Glutamatergic neuron (in vitro differentiated cells): ENCODE measurements around the gene PAH. TPM values are rescaled to one million over a fixed set of nuclear protein-coding genes. Genes with fewer than 3 reads are reported as not detected.

ENCODE experiments used
- DNase-seq: peaks from one replicate; pipeline ENCODE4 v3.0.0; 2022
- H3K27ac Mint-ChIP-seq: one replicate; pipeline ENCODE4 v1.8.0; 2020; ENCODE audit warnings: mild to moderate bottlenecking, mixed read lengths, inconsistent platforms; ENCODE audit not compliant: unreplicated experiment
- H3K27me3 Mint-ChIP-seq: one replicate; pipeline ENCODE4 v1.8.0; 2020; ENCODE audit warnings: mild to moderate bottlenecking, moderate library complexity, mixed read lengths, inconsistent platforms; ENCODE audit not compliant: unreplicated experiment
- H3K36me3 Mint-ChIP-seq: one replicate; pipeline ENCODE4 v1.8.0; 2020; ENCODE audit warnings: mild to moderate bottlenecking, mixed read lengths, inconsistent platforms; ENCODE audit not compliant: unreplicated experiment
- H3K4me1 Mint-ChIP-seq: one replicate; pipeline ENCODE4 v1.8.0; 2020; ENCODE audit warnings: mild to moderate bottlenecking, low read depth, mixed read lengths, inconsistent platforms; ENCODE audit not compliant: unreplicated experiment
- H3K4me3 Mint-ChIP-seq: one replicate; pipeline ENCODE4 v1.8.0; 2020; ENCODE audit warnings: mild to moderate bottlenecking, mixed read lengths, inconsistent platforms; ENCODE audit not compliant: unreplicated experiment
- H3K9me3 Mint-ChIP-seq: one replicate; pipeline ENCODE4 v1.8.0; 2020; ENCODE audit warnings: mild to moderate bottlenecking, moderate library complexity, mixed read lengths, inconsistent platforms; ENCODE audit not compliant: unreplicated experiment
- total RNA-seq: library from RNA; stranded (reverse); fragmentation: NEBNext Ultra II Directional; extraction: Animal tissue kit (Norgen Biotek cat#: 25700); gene quantifications from one replicate; pipeline ENCODE4 v1.2.1, GENCODE V29; 2021; ENCODE audit not compliant: unreplicated experiment
- TF ChIP-seq, protein P1 (sequence below): fragments of 200-600 bp; sonication (generic); IDR thresholded peaks from one replicate; pipeline ENCODE4 v1.5.0; 2021; ENCODE audit not compliant: partially characterized antibody, unreplicated experiment

The PAH gene
- total RNA-seq, 1 donor from 2014 or later = not detected

DNA sequence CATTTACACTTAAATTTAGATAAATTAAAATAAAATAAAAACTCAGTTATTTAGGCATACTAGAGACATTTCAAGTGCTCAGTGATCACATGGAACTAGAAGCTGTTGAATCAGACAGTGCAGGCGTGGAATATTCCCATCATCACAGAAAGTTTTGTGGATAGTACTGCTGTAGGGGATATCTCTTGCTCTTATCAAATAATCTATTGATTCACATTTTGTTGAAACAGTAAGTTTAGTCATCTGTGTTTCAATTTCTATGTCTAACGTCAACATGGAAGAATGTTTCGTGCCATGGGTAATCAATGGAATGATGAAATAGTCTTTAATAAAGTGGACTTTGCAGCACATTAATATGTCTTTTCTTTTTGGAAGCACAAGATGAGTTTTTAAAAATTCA is 108.6 kb downstream of the PAH start:
- Mint-ChIP-seq H3K9me3 (no peaks in the 10 kb centered on the region), H3K4me1 (peaks cover 2% of the 10 kb centered on the region), H3K36me3 (no peaks in the 10 kb centered on the region), H3K27ac (no peak overlapping the region), H3K4me3 (no peak overlapping the region), H3K27me3 (no peaks in the 10 kb centered on the region)
- TF ChIP-seq, protein P1, sequence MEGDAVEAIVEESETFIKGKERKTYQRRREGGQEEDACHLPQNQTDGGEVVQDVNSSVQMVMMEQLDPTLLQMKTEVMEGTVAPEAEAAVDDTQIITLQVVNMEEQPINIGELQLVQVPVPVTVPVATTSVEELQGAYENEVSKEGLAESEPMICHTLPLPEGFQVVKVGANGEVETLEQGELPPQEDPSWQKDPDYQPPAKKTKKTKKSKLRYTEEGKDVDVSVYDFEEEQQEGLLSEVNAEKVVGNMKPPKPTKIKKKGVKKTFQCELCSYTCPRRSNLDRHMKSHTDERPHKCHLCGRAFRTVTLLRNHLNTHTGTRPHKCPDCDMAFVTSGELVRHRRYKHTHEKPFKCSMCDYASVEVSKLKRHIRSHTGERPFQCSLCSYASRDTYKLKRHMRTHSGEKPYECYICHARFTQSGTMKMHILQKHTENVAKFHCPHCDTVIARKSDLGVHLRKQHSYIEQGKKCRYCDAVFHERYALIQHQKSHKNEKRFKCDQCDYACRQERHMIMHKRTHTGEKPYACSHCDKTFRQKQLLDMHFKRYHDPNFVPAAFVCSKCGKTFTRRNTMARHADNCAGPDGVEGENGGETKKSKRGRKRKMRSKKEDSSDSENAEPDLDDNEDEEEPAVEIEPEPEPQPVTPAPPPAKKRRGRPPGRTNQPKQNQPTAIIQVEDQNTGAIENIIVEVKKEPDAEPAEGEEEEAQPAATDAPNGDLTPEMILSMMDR = no peak
- no peak for DNase-seq

DNA sequence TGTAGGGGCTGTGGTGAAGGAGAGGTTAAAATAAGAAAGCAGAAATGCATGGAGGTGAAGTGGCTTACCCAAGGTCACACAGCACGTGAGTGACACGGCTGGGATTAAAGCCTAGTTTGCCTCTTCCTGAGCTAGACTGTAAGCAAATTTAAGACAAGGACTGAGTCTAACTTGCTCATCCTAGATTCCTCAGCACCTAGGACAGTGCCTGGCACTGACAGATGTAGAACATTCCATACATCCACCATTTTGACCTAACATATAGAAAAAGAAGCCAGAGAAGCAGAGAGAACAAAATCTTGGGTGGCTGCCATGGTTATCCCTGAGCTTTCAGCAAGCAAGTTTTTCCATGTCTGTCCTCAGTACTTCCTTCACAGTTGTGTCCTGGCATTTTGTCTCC is 110.5 kb downstream of the PAH start:
- Mint-ChIP-seq H3K9me3 (peaks cover 2% of the 10 kb centered on the region), H3K4me1 (peaks cover 2% of the 10 kb centered on the region), H3K36me3 (no peaks in the 10 kb centered on the region), H3K27me3 (no peaks in the 10 kb centered on the region), H3K27ac (no peak overlapping the region), H3K4me3 (no peak overlapping the region)
- TF ChIP-seq, protein P1 = no peak
- DNase-seq = no peak

DNA sequence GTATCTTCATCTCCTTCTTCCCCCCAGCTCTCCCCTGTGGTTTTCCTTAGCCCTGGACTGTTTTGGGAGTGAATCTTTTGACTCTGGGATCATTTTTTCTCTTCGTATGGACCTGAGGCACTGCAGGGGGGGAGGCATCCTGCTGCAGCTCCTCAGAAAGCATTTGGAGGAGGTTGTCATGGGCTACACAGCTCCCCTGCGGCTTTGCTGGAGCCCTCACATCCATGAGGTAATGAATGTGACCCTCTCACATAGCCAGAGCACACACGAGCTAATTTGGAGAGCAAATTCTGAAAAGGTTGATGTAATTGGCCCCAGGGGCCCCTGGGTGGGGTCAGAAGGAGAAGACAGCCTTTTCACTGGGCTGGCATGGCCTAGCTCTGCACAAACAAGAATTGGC is 110.9 kb downstream of the PAH start:
- no peak overlapping the region for H3K27ac Mint-ChIP-seq
- TF ChIP-seq, protein P1 = no peak
- no peak overlapping the region for H3K4me3 Mint-ChIP-seq
- H3K27me3 Mint-ChIP-seq = no peaks in the 10 kb centered on the region
- peaks cover 2% of the 10 kb centered on the region for H3K9me3 Mint-ChIP-seq
- H3K36me3 Mint-ChIP-seq = no peaks in the 10 kb centered on the region
- DNase-seq = no peak
- H3K4me1 Mint-ChIP-seq = peaks cover 2% of the 10 kb centered on the region

DNA sequence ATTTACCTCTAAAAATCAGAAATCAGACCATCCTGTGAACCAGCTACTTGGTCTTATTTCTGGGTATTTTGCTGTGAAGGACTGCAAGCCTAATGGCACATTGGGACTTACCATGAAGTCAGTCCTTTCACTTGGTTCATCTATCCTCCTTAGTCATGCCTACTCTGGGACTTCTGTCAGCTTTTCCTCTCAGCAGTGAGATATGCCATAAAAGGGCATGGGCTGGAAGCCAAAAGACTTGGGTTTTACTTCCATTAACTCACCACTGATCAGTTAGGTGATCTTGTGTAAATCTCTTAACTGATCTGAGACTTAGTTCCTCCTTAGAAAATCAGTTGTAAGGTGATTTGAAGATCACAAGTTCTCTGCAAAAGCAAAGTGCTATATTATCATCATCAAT is 116.5 kb downstream of the PAH start:
- H3K4me1 Mint-ChIP-seq = no peaks in the 10 kb centered on the region

DNA sequence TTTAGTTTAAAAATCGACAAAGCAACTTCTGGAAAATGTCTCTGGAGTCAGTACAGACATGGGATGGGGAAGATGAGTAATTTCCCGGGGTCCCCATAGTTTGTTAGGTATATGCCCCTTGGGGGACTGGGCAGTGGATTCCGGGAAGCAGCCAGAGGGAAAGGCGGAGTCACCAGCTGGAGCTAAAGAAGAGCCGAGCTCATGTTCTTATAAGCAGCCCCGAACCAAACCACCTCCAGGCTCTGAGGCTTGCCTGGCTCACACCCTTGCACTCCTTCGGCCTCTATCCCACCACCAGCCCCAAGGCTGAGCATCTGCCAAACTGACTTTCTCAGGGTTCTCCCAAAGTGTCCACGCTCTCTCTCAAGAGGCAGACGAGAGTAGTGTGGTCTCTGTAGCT is 117.8 kb downstream of the PAH start:
- H3K4me3 Mint-ChIP-seq = no peak overlapping the region
- TF ChIP-seq, protein P1 = no peak
- no peaks in the 10 kb centered on the region for H3K4me1 Mint-ChIP-seq
- no peaks in the 10 kb centered on the region for H3K27me3 Mint-ChIP-seq
- H3K27ac Mint-ChIP-seq = no peak overlapping the region
- H3K36me3 Mint-ChIP-seq = no peaks in the 10 kb centered on the region
- peaks cover 2% of the 10 kb centered on the region for H3K9me3 Mint-ChIP-seq
- DNase-seq = no peak

More for the DNA sequence above, 116.5 kb downstream of the PAH start:
- no peak overlapping the region for H3K27ac Mint-ChIP-seq
- H3K36me3 Mint-ChIP-seq = no peaks in the 10 kb centered on the region
- TF ChIP-seq, protein P1 = no peak
- H3K4me3 Mint-ChIP-seq = no peak overlapping the region
- H3K27me3 Mint-ChIP-seq = no peaks in the 10 kb centered on the region
- no peak for DNase-seq
- H3K9me3 Mint-ChIP-seq = peaks cover 2% of the 10 kb centered on the region
